HAP-1 (cell line): ENCODE data around the gene G6PD.
"Not testable (repeated sequence)": the region's sequence is repeated elsewhere in the genome, so short reads cannot be mapped to it uniquely, and the experiment has no call there.

Experiments used
- DNase-seq, 2 experiments: peaks; one replicate each; pipeline ENCODE4 v3.0.0-alpha.2; 2016 to 2020; ENCODE audit warnings: low spot score in 2 of 2
- H3K27me3 ChIP-seq: fragments of 250-450 bp; sonication (Bioruptor Pico); 2 replicates; pipeline ENCODE4 v1.5.1; 2020; ENCODE audit warnings: low read depth, mild to moderate bottlenecking, moderate library complexity
- H3K36me3 ChIP-seq: fragments of 250-450 bp; sonication (Bioruptor Pico); replicated peaks from 2 replicates; pipeline ENCODE4 v1.5.1; 2020; ENCODE audit warnings: mild to moderate bottlenecking
- H3K4me1 ChIP-seq: fragments of 250-450 bp; sonication (Bioruptor Pico); 2 replicates; pipeline ENCODE4 v1.5.1; 2020; ENCODE audit warnings: mild to moderate bottlenecking
- H3K4me3 ChIP-seq: fragments of 250-450 bp; sonication (Bioruptor Pico); 2 replicates; pipeline ENCODE4 v1.5.1; 2020; ENCODE audit warnings: mild to moderate bottlenecking, moderate library complexity
- H3K9me3 ChIP-seq: fragments of 250-450 bp; sonication (Bioruptor Pico); 2 replicates; pipeline ENCODE4 v1.5.1; 2020; ENCODE audit warnings: mild to moderate bottlenecking, moderate library complexity
- in situ Hi-C: fragments of 300-500 bp; cut with MboI; formaldehyde crosslinking; loops from 3 replicates; pipeline ENCODE4 v1.14.3; 2020; ENCODE audit warnings: low sequenced_read_pairs, inconsistent platforms, mixed read lengths

G6PD gene

GRCh38 chrX:154515966-154516655 is 30.5 kb downstream of the G6PD start, which contains the start of gene FAM3A:
TSS of gene FAM3A (minus strand) at chrX:154516232. CDS start at chrX:154515772, 460 bp downstream.
- H3K27me3 ChIP-seq, result no peaks in the 10 kb centered on the region
- H3K9me3 ChIP-seq, result no peaks in the 10 kb centered on the region
- in situ Hi-C loops, result no loop called here
- H3K4me3 ChIP-seq, result peak within 1 kb of the TSS; percentile 96
- H3K4me1 ChIP-seq, result peaks cover 19% of the 10 kb centered on the region
- H3K36me3 ChIP-seq, result peaks cover 5% of the 10 kb centered on the region
- DNase-seq, result peak; percentile 89 to 99

GRCh38 chrX:154515090-154515965 is 31.3 kb downstream of the G6PD start:
- Histone ChIP-seq H3K4me1 (peaks cover 19% of the 10 kb centered on the region), H3K36me3 (peaks cover 11% of the 10 kb centered on the region), H3K4me3 (peak overlapping the region; percentile 96), H3K27me3 (no peaks in the 10 kb centered on the region), H3K9me3 (no peaks in the 10 kb centered on the region)
- in situ Hi-C loops, result no loop called here
- DNase-seq, result peak in 1 of 2 experiments; percentile 32

GRCh38 chrX:154513716-154514115 is 32.9 kb downstream of the G6PD start:
- H3K4me3 ChIP-seq, result no peak overlapping the region
- peaks cover 24% of the 10 kb centered on the region for H3K36me3 ChIP-seq
- H3K27me3 ChIP-seq, result no peaks in the 10 kb centered on the region
- H3K9me3 ChIP-seq, result no peaks in the 10 kb centered on the region
- in situ Hi-C loops, result no loop called here
- peaks cover 19% of the 10 kb centered on the region for H3K4me1 ChIP-seq
- no peak for DNase-seq

GRCh38 chrX:154512879-154513553 is 33.6 kb downstream of the G6PD start:
- Histone ChIP-seq H3K4me3 (no peak overlapping the region), H3K36me3 (peaks cover 25% of the 10 kb centered on the region), H3K9me3 (no peaks in the 10 kb centered on the region), H3K27me3 (no peaks in the 10 kb centered on the region), H3K4me1 (peaks cover 19% of the 10 kb centered on the region)
- no peak for DNase-seq
- in situ Hi-C loops, result no loop called here

- H3K27me3 ChIP-seq, result no peaks in the 10 kb centered on the region
- peaks cover 35% of the 10 kb centered on the region for H3K36me3 ChIP-seq
- DNase-seq, result no peak
- no peak overlapping the region for H3K4me3 ChIP-seq
- no peaks in the 10 kb centered on the region for H3K9me3 ChIP-seq
- in situ Hi-C loops, result no loop called here
- peaks cover 10% of the 10 kb centered on the region for H3K4me1 ChIP-seq
Observed at GRCh38 chrX:154511761-154512160, 34.9 kb downstream of the G6PD start.

- in situ Hi-C loops, result no loop called here
Observed at GRCh38 chrX:154509455-154509854, 37.2 kb downstream of the G6PD start.

GRCh38 chrX:154508384-154508745 is 38.3 kb downstream of the G6PD start:
- DNase-seq, result no peak
- Histone ChIP-seq H3K27me3 (no peaks in the 10 kb centered on the region), H3K36me3 (peaks cover 52% of the 10 kb centered on the region), H3K4me1 (no peaks in the 10 kb centered on the region), H3K4me3 (no peak overlapping the region), H3K9me3 (no peaks in the 10 kb centered on the region)
- in situ Hi-C loops, result no loop called here

More at GRCh38 chrX:154509455-154509854, 37.2 kb downstream of the G6PD start:
- Histone ChIP-seq H3K9me3 (no peaks in the 10 kb centered on the region), H3K4me1 (no peaks in the 10 kb centered on the region), H3K27me3 (no peaks in the 10 kb centered on the region), H3K36me3 (peaks cover 52% of the 10 kb centered on the region), H3K4me3 (no peak overlapping the region)
- DNase-seq, result no peak

GRCh38 chrX:154507673-154508383 is 38.8 kb downstream of the G6PD start:
- Histone ChIP-seq H3K36me3 (peaks cover 52% of the 10 kb centered on the region), H3K4me3 (no peak overlapping the region), H3K4me1 (no peaks in the 10 kb centered on the region), H3K9me3 (no peaks in the 10 kb centered on the region), H3K27me3 (no peaks in the 10 kb centered on the region)
- no peak for DNase-seq
- in situ Hi-C loops, result no loop called here

GRCh38 chrX:154506483-154507332 is 39.9 kb downstream of the G6PD start:
- Histone ChIP-seq H3K4me3 (no peak overlapping the region), H3K9me3 (no peaks in the 10 kb centered on the region), H3K4me1 (no peaks in the 10 kb centered on the region), H3K36me3 (peaks cover 52% of the 10 kb centered on the region), H3K27me3 (no peaks in the 10 kb centered on the region)
- no peak for DNase-seq
- in situ Hi-C loops, result no loop called here

GRCh38 chrX:154505734-154506133 is 40.9 kb downstream of the G6PD start:
- peaks cover 43% of the 10 kb centered on the region for H3K36me3 ChIP-seq
- in situ Hi-C loops, result no loop called here
- no peaks in the 10 kb centered on the region for H3K4me1 ChIP-seq
- no peak overlapping the region for H3K4me3 ChIP-seq
- DNase-seq, result no peak
- no peaks in the 10 kb centered on the region for H3K27me3 ChIP-seq
- H3K9me3 ChIP-seq, result no peaks in the 10 kb centered on the region

GRCh38 chrX:154502989-154503388 is 43.7 kb downstream of the G6PD start:
- no peaks in the 10 kb centered on the region for H3K27me3 ChIP-seq
- no peak for DNase-seq
- in situ Hi-C loops, result no loop called here
- no peak overlapping the region for H3K4me3 ChIP-seq
- peaks cover 12% of the 10 kb centered on the region for H3K4me1 ChIP-seq
- H3K9me3 ChIP-seq, result no peaks in the 10 kb centered on the region
- H3K36me3 ChIP-seq, result peaks cover 27% of the 10 kb centered on the region

- H3K4me1 ChIP-seq, result peaks cover 12% of the 10 kb centered on the region
- peaks cover 20% of the 10 kb centered on the region for H3K36me3 ChIP-seq
- no peak for DNase-seq
- no peaks in the 10 kb centered on the region for H3K9me3 ChIP-seq
- H3K27me3 ChIP-seq, result no peaks in the 10 kb centered on the region
- H3K4me3 ChIP-seq, result no peak overlapping the region
- in situ Hi-C loops, result no loop called here
Observed at GRCh38 chrX:154502098-154502497, 44.5 kb downstream of the G6PD start.

GRCh38 chrX:154501423-154501822 is 45.2 kb downstream of the G6PD start:
- H3K9me3 ChIP-seq, DNase-seq, in situ Hi-C loops, H3K27me3 ChIP-seq, H3K4me3 ChIP-seq: not testable (repeated sequence)
- peaks cover 12% of the 10 kb centered on the region for H3K4me1 ChIP-seq
- H3K36me3 ChIP-seq, result peaks cover 14% of the 10 kb centered on the region
